GM18867 (cell line): ENCODE data around the gene STYX.
"Not testable (repeated sequence)": the region's sequence is repeated elsewhere in the genome, so short reads cannot be mapped to it uniquely, and the experiment has no call there.

Experiments used
- ATAC-seq: cut with Tn5 transposase; IDR thresholded peaks from one replicate; pipeline ENCODE4 v1.9.1; 2021; ENCODE audit warnings: mild to moderate bottlenecking, moderate library complexity; ENCODE audit not compliant: unreplicated experiment

STYX gene

DNA sequence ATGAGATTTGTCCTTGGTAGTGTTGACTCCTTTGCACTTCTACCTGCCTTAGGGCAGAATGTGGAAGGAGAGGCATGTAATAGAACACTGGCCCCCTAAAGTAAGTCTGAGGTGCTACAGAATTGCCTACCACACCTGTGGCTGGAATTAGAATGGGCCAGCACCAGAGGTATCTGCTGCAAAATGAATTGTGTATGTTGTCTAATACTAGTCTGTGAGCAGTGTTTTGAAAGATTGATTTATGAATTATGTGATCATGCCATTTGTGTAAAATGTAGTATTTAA is 5.7 kb upstream of the STYX start:
- no peak for ATAC-seq

GRCh38 chr14:52727509-52727908 is 2.5 kb upstream of the STYX start:
- not testable (repeated sequence) for ATAC-seq

DNA sequence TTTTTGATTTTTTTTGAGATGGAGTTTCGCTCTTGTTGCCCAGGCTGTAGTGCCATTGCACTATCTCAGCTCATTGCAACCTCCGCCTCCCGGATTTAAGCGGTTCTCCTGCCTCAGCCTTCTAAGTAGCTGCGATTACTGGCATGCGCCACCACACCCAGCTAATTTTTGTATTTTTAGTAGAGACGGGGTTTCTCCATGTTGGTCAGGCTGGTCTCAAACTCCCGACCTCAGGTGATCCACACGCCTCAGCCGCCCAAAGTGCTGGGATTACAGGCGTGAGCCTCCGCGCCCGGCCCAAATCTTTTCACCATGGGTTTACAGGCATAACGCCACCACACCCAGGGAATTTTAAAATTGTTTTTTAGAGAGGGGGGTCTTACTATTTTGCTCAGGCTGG is 931 bp upstream of the STYX start:
- not testable (repeated sequence) for ATAC-seq

DNA sequence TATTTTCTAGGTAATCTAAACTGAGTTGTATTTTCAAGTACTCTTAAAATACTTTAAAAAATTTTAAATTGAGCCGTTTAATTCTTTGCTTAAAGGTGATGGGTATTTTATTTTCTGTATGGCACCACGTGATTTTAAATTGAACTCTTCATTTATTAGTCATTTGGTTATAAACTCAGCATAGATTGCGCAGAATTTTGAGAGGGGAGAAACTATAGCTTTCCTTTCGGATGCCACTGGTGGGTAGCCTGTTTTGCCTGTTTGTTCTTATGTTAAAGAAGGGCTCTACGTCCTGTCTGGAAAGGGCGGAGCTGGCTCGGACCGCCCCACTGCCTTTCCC is 411 bp upstream of the STYX start:
- ATAC-seq = no peak

DNA sequence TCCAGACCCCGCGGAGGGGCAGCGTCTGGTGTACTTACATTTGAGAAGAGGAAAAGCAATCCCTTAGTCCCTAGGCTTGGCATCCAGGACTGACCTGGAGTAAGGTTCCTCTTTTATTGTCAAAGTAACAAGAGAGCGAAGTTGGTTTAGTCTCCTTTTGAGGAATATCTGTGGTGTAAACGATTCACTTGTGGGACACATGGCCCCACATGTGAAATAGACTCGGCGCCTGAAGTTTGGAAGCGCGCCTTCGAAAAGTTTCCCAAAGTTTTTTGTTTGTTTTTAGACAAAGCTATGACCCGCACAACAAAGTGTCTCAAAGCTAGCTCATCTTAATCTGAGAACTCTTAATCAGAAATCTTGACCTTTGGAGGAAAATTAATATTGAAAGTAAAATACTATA is 744 bp downstream of the STYX start:
- ATAC-seq = no peak

- ATAC-seq = no peak
Observed at GRCh38 chr14:52733824-52734223, 3.9 kb downstream of the STYX start.

DNA sequence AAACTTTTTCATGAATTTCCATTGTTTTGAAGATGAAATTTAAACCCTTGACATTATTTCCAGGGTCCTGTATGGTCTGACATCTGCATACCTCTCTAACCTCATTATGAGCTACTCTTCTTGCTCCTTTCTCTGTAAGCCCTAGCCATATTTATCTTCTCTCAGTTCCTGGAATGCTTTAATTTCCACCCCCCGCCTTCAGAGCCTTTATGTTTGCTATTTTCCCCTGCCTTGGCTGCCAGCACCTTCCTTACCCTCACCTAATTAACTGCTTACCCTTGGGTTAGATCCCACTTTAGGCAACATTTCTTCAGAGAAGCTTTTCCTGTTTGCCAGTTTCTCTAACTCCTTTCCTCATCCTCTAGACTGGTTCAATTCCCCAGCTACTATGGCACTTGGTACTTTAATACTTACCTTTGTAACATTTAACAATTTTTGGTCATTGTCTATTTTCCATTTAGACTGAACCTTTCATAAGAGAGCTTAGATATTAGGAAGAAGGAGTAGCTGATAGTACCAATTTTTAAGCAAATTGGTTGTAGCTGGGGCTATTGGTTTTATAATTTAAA is 6.0 kb downstream of the STYX start:
- no peak for ATAC-seq

DNA sequence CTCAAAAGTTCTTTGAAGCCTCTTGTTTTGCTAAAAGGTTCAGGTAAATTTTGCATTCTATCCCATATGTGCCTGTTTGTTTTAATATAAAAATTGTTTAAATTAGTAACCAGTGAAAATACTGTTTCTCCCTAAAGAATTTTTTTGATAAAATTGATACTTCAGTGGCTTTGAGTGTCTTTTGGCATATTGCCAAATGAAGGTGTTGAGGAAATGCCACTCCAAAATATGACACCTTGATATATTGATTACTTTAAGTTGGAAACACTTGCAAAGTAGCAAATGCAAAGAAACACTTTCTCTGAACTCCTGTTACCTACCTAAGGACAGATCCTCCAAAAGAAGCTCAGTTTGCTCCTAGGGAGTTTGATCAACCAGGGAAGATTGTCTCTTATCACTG is 8.4 kb downstream of the STYX start:
- no peak for ATAC-seq

DNA sequence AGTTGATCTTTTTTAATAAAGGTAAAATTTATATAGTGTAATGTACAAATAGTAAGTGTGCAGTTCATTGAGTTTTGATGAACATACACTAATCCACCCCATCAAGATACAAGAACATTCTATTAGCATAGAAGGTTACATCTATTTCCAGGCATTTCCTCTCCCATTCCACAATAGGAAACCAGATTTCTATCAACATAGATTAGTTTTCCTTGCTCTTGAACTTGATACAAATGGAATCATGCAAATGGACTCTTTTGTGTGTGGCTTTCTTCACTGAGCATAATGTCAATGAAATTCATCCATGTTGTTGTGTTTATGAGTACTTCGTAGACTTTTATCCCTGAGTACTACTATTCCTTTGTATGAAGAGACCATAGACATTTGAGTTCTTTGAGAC is 10.8 kb downstream of the STYX start:
- ATAC-seq = no peak

- ATAC-seq = peak; percentile 21
Observed at GRCh38 chr14:52741865-52742264, 11.9 kb downstream of the STYX start.

DNA sequence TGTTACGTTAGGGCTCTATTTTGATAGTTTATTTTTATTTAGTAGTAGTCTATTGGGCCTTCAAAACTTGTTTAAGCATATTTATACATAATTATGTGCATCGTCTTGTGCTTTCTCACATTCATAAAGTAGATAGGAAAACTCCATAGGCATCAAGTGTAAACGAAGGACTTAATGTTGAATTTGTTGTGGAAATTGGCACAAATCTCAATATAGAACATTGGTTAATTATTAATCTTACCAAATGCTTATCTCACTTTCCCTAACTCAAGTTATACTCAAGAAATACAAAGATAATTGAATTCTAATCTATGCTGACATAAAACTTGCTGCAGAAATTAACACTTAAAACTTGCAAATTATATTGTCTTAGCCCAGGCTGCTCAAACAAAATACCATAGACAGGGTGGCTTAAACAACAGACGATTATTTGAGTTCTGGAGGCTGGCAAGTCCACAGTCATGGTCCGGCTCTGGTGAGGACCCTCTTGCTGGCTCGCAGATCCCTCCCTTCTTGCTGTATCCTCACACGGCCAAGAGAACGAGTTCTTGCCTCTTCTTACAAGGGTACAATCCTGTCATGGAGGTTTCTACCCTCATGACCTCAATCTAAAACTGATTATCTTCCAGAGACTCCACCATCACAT is 18.8 kb downstream of the STYX start:
- no peak for ATAC-seq

- ATAC-seq = no peak
Observed at GRCh38 chr14:52755607-52756316, 25.8 kb downstream of the STYX start.

DNA sequence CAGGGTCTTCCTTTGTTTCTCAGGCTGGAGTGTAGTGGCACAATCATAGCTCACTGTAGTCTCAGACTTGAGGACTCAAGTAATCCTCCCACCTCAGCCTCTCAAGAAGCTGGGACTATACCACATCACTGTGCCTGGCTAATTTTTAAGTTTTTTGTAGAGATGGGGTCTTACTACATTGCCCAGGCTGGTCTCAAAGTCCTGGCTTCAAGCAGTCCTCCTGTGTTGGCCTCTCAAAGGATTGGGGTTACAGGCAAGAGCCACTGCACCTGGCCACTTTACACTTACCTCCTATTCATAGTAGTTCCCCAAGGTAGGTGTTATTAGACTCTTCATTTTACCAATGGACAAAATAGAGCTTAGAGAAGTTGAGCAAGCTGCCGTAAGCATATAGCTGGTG is 29.2 kb downstream of the STYX start:
- no peak for ATAC-seq

DNA sequence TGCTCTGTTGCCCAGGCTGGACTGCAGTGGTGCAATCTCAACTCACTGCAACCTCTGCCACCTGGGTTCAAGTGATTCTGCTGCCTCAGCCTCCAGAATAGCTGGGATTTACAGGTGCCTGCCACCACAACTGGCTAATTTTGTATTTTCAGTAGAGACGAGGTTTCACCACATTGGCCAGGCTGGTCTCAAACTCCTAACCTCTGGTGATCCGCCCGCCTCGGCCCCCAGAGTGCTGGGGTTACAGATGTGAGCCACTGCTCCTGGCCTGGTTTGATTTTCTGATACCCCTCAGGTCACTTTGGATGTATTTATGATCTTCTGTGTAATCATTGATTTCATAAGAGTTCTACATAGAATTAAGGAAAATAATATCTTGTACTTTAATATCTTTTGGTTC is 33.0 kb downstream of the STYX start:
- ATAC-seq = not testable (repeated sequence)

- no peak for ATAC-seq
Observed at GRCh38 chr14:52767058-52767833, 37.3 kb downstream of the STYX start.

GRCh38 chr14:52769887-52770286 is 39.9 kb downstream of the STYX start:
- ATAC-seq = no peak

DNA sequence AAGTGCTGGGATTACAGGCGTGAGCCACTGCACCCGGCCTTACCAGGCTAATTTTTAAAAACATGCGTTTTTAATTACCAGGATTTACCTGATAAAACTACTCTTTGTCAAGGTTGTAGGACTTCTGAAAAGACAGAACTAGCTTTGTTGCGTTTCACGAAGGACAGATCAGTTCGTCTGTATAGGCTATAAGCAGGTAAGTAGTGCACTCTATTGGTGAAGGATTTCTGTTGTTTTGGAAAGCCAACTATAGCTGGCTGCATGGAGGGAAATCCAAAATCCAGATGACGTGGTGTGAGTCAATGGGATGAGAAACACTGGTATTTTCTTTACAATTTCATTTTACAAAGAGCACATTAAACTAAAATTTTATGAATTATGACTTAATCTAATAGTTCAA is 46.9 kb downstream of the STYX start:
- no peak for ATAC-seq

DNA sequence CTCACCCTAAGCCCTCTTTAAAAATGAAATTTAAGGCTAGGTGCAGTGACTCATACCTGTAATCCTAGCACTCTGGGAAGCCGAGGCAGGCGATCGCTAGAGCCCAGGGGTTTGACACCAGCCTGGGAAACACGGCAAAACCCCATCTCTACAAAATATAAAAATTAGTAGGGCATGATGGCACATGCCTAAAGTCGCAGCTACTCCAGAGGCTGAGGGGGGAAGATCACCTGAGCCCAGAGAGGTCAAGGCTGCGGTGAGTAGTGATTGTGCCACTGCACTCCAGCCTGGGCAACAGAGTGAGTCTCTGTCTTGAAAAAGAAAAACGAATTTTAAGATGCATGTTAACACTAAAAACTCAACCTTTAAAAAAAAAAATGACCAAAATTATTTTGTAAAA is 48.7 kb downstream of the STYX start:
- no peak for ATAC-seq

- no peak for ATAC-seq
Observed at GRCh38 chr14:52780893-52781292, 50.9 kb downstream of the STYX start.

DNA sequence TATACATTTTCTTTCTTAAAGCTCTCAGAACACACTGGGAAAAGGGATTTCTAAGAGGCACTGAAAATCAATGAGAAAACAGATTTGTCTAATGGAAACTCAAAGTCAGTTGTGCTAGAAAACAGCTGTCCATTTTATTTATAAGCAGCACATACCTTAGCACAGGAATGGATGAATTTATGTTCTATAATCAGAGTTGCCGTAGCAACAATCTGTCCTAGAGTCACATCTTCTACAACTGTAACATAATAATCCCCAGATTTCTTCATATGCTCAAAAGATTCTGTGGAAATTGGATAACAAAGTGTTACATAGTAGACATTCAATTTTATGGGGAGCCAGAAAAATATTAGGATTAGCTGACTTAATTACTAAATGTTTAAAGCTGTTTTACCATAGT is 51.7 kb downstream of the STYX start:
- no peak for ATAC-seq

GRCh38 chr14:52783206-52783605 is 53.2 kb downstream of the STYX start:
- ATAC-seq = no peak

- ATAC-seq = no peak
Observed at GRCh38 chr14:52786887-52787286, 56.9 kb downstream of the STYX start.
